HEK293 (cell line): ENCODE measurements around the gene RAC3.

Source experiments
- GFI1B ChIP-seq: fragments of 450-650 bp; formaldehyde crosslinking; IDR thresholded peaks from 2 replicates; pipeline ENCODE4 v1.5.1; 2016; ENCODE audit warnings: missing biosample characterization, missing genetic modification characterization
- OSR2 ChIP-seq: fragments of 450-650 bp; formaldehyde crosslinking; IDR thresholded peaks from 2 replicates; pipeline ENCODE4 v1.5.1; 2016; ENCODE audit warnings: missing biosample characterization, missing genetic modification characterization
- PRDM10 ChIP-seq: fragments of 450-650 bp; formaldehyde crosslinking; IDR thresholded peaks from 2 replicates; pipeline ENCODE4 v1.5.1; 2016; ENCODE audit warnings: missing biosample characterization, missing genetic modification characterization
- PRDM2 ChIP-seq: fragments of 450-650 bp; formaldehyde crosslinking; IDR thresholded peaks from 2 replicates; pipeline ENCODE4 v1.5.1; 2016; ENCODE audit warnings: missing biosample characterization, missing genetic modification characterization, borderline replicate concordance
- PRDM6 ChIP-seq: fragments of 450-650 bp; formaldehyde crosslinking; IDR thresholded peaks from 2 replicates; pipeline ENCODE4 v1.5.1; 2017; ENCODE audit warnings: missing biosample characterization, missing genetic modification characterization
- RBAK ChIP-seq: fragments of 450-650 bp; formaldehyde crosslinking; IDR thresholded peaks from 2 replicates; pipeline ENCODE4 v1.5.1; 2016; ENCODE audit warnings: missing biosample characterization, missing genetic modification characterization
- SALL2 ChIP-seq: fragments of 450-650 bp; formaldehyde crosslinking; IDR thresholded peaks from 2 replicates; pipeline ENCODE4 v1.5.0; 2017; ENCODE audit warnings: missing biosample characterization, mild to moderate bottlenecking, missing genetic modification characterization, borderline replicate concordance
- YY2 ChIP-seq: fragments of 450-650 bp; formaldehyde crosslinking; IDR thresholded peaks from 2 replicates; pipeline ENCODE4 v1.5.1; 2016; ENCODE audit warnings: missing biosample characterization, missing genetic modification characterization
- ZBTB21 ChIP-seq: fragments of 450-650 bp; formaldehyde crosslinking; IDR thresholded peaks from 2 replicates; pipeline ENCODE4 v1.5.1; 2017; ENCODE audit warnings: missing biosample characterization, missing genetic modification characterization
- ZBTB48 ChIP-seq: fragments of 450-650 bp; formaldehyde crosslinking; IDR thresholded peaks from 2 replicates; pipeline ENCODE4 v1.5.1; 2016; ENCODE audit warnings: missing biosample characterization, missing genetic modification characterization
- ZBTB49 ChIP-seq: fragments of 450-650 bp; formaldehyde crosslinking; IDR thresholded peaks from 2 replicates; pipeline ENCODE4 v1.5.1; 2016; ENCODE audit warnings: missing biosample characterization, missing genetic modification characterization, low read depth
- ZBTB7A ChIP-seq: fragments of 450-650 bp; formaldehyde crosslinking; IDR thresholded peaks from 2 replicates; pipeline ENCODE4 v1.5.1; 2016; ENCODE audit warnings: low read depth, missing biosample characterization, missing genetic modification characterization
- ZFHX2 ChIP-seq: fragments of 450-650 bp; formaldehyde crosslinking; conservative IDR thresholded peaks from 2 replicates; pipeline ENCODE4 v1.5.1; 2016; ENCODE audit warnings: missing biosample characterization, missing genetic modification characterization
- ZNF121 ChIP-seq: fragments of 450-650 bp; formaldehyde crosslinking; IDR thresholded peaks from 2 replicates; pipeline ENCODE4 v1.5.1; 2016; ENCODE audit warnings: missing biosample characterization, missing genetic modification characterization
- ZNF19 ChIP-seq: fragments of 450-650 bp; formaldehyde crosslinking; IDR thresholded peaks from 2 replicates; pipeline ENCODE4; 2016; ENCODE audit warnings: missing biosample characterization, missing genetic modification characterization, low read depth
- ZNF302 ChIP-seq: fragments of 450-650 bp; formaldehyde crosslinking; IDR thresholded peaks from 2 replicates; pipeline ENCODE4 v1.5.1; 2016; ENCODE audit warnings: missing biosample characterization, missing genetic modification characterization, low read depth
- ZNF341 ChIP-seq: fragments of 450-650 bp; formaldehyde crosslinking; IDR thresholded peaks from 2 replicates; pipeline ENCODE4; 2016; ENCODE audit warnings: low read depth, missing biosample characterization, missing genetic modification characterization
- ZNF423 ChIP-seq: fragments of 450-650 bp; formaldehyde crosslinking; IDR thresholded peaks from 2 replicates; pipeline ENCODE4 v1.5.1; 2016; ENCODE audit warnings: missing biosample characterization, missing genetic modification characterization
- ZNF426 ChIP-seq: fragments of 450-650 bp; formaldehyde crosslinking; IDR thresholded peaks from 2 replicates; pipeline ENCODE4 v1.5.1; 2017; ENCODE audit warnings: missing biosample characterization, missing genetic modification characterization, mild to moderate bottlenecking, inconsistent platforms, moderate library complexity
- ZNF544 ChIP-seq: fragments of 450-650 bp; formaldehyde crosslinking; IDR thresholded peaks from 2 replicates; pipeline ENCODE4 v1.5.0; 2017; ENCODE audit warnings: missing biosample characterization, missing genetic modification characterization
- ZNF549 ChIP-seq: fragments of 450-650 bp; IDR thresholded peaks from 2 replicates; pipeline ENCODE4 v1.5.1; 2018; ENCODE audit warnings: missing biosample characterization, missing genetic modification characterization, mild to moderate bottlenecking, inconsistent platforms, moderate library complexity
- ZNF571 ChIP-seq: fragments of 450-650 bp; formaldehyde crosslinking; IDR thresholded peaks from 2 replicates; pipeline ENCODE4 v1.5.0; 2017; ENCODE audit warnings: missing biosample characterization, missing genetic modification characterization
- ZNF623 ChIP-seq: fragments of 450-650 bp; formaldehyde crosslinking; IDR thresholded peaks from 2 replicates; pipeline ENCODE4 v1.5.1; 2016; ENCODE audit warnings: missing biosample characterization, missing genetic modification characterization
- ZNF629 ChIP-seq: fragments of 450-650 bp; formaldehyde crosslinking; IDR thresholded peaks from 2 replicates; pipeline ENCODE4 v1.5.1; 2017; ENCODE audit warnings: missing biosample characterization, missing genetic modification characterization
- ZNF664 ChIP-seq: fragments of 450-650 bp; formaldehyde crosslinking; IDR thresholded peaks from 2 replicates; pipeline ENCODE4 v1.5.1; 2016; ENCODE audit warnings: missing biosample characterization, missing genetic modification characterization

The RAC3 gene

GRCh38 chr17:82003411-82004381 is 27.8 kb upstream of the RAC3 start (continued):
- TF ChIP-seq OSR2: no peak
- TF ChIP-seq GFI1B (tag by site-specific recombination): no peak
- TF ChIP-seq ZNF426 (tag by site-specific recombination): no peak
- TF ChIP-seq ZBTB48 (tag by site-specific recombination): no peak
- no peak for TF ChIP-seq RBAK (tag by site-specific recombination)
- TF ChIP-seq YY2 (tag by site-specific recombination): no peak
- TF ChIP-seq PRDM2 (tag by site-specific recombination): no peak
- peak; percentile 90 for TF ChIP-seq ZFHX2 (tag by site-specific recombination)
- no peak for TF ChIP-seq PRDM6 (tag by site-specific recombination)
- TF ChIP-seq ZNF121: 0 out of 2 replicates have a peak, but pooled peaks have one; percentile 22
- TF ChIP-seq SALL2 (tag by site-specific recombination): no peak
- TF ChIP-seq ZBTB21 (tag by site-specific recombination): no peak
- no peak for TF ChIP-seq ZNF302 (tag by site-specific recombination)
- TF ChIP-seq PRDM10 (tag by site-specific recombination): no peak
- 0 out of 2 replicates have a peak, but pooled peaks have one; percentile 9 for TF ChIP-seq ZNF623
- TF ChIP-seq ZNF341 (tag by site-specific recombination): no peak
- no peak for TF ChIP-seq ZNF664
- no peak for TF ChIP-seq ZNF549 (tag by site-specific recombination)
- TF ChIP-seq ZBTB49 (tag by site-specific recombination): no peak
- peak; percentile 78; the same call in 1 of the 2 replicates for TF ChIP-seq ZNF423 (tag by site-specific recombination)
- TF ChIP-seq ZBTB7A (tag by site-specific recombination): no peak
- TF ChIP-seq ZNF571: no peak
- TF ChIP-seq ZNF629 (tag by site-specific recombination): peak; percentile 29; the same call in 1 of the 2 replicates
- no peak for TF ChIP-seq ZNF544
- no peak for TF ChIP-seq ZNF19 (tag by site-specific recombination)
